ENCODE results near the gene IFRD2.
"Not testable (repeated sequence)": the region's sequence is repeated elsewhere in the genome, so short reads cannot be mapped to it uniquely, and the experiment has no call there.

Gene IFRD2

GRCh38 chr3:50324351-50325112 lies 32.3 kb upstream of the IFRD2 start:
- peak in 1 of 3 donors; percentile 44 for DNase-seq (ENCODE audit: low read depth in 3 of 3, low spot score in 1 of 3)

DNA sequence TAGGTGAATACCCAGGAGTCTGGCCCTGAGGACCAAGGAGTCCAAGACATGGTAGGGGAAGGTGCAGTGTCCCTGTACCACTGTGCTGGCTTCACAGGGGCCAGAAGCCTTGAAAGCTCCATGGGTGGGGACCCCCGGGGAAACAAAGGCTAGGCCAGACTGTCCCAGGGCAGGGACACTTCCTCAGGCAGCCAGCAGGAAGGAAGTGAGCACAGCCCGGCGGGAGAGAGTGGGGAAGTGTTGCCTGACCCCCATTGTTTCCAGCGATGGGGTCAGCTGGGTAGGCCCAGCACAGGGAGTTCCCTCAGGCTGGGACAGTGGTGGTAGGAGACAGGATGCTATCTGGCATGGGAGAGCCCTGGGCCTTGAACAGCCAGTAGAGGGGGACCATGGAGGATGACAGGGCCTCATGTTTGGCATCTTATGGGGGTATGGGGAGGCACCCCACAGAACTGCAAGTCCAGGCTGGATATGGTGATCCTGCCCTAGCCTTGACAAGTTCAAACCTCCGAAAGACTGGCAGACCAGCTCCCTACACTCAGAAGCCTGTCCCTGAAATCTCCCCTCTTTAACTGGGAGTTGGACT lies 31.5 kb upstream of the IFRD2 start:
- no peak for DNase-seq (ENCODE audit: low read depth in 3 of 3, low spot score in 1 of 3)

- DNase-seq (ENCODE audit: low read depth in 3 of 3, low spot score in 1 of 3) = no peak
Measured at GRCh38 chr3:50323092-50323600, 30.9 kb upstream of the IFRD2 start.

GRCh38 chr3:50322386-50323091 lies 30.3 kb upstream of the IFRD2 start, which contains the start of gene HYAL2:
HYAL2 (minus strand) TSS chr3:50322745; CDS start chr3:50320489, 2,256 bp downstream.
- no peak for DNase-seq (ENCODE audit: low read depth in 3 of 3, low spot score in 1 of 3)

GRCh38 chr3:50322115-50322385 lies 29.8 kb upstream of the IFRD2 start:
- no peak for DNase-seq (ENCODE audit: low read depth in 3 of 3, low spot score in 1 of 3)

- peak in 2 of 3 donors; percentile 55 to 65 for DNase-seq (ENCODE audit: low read depth in 3 of 3, low spot score in 1 of 3)
Measured at GRCh38 chr3:50321336-50322114, 29.3 kb upstream of the IFRD2 start.

GRCh38 chr3:50320853-50321335 lies 28.7 kb upstream of the IFRD2 start:
- DNase-seq (ENCODE audit: low read depth in 3 of 3, low spot score in 1 of 3) = peak in 2 of 3 donors; percentile 36 to 52

DNA sequence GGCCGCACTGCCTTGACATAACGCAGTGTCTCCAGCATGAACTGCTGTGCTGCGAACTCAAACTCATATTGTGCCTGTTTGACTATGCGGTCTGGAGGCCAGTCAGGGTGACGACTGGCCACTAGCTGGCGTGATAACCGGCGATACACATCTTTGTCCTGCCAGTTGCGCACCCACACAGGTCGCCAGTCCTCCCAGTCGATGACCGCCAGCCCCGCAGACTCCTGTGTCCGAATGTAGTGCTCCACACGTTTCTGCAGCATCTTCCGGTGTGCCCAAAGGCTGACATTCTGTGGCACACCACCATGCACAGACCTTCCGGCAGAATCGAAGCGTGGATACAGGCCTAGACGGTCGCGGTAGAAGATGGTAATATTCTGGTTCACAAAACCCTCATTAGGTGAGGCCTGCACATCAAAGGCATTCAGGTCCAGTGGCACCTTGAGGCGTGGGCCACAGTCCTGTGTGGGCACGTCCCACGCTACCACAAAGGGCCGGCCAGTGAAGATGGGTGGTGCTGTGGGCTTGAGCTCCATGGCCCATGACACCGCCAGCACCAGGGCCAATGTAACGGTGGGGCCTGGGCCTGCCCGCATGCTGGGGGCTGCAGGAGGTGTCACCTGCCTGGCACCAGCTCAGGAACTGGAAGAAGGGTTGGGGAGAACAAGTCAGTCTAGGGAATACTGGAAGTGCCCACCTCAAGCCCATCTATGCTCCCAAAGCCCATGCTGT lies 27.8 kb upstream of the IFRD2 start:
- no peak for DNase-seq (ENCODE audit: low read depth in 3 of 3, low spot score in 1 of 3)

DNA sequence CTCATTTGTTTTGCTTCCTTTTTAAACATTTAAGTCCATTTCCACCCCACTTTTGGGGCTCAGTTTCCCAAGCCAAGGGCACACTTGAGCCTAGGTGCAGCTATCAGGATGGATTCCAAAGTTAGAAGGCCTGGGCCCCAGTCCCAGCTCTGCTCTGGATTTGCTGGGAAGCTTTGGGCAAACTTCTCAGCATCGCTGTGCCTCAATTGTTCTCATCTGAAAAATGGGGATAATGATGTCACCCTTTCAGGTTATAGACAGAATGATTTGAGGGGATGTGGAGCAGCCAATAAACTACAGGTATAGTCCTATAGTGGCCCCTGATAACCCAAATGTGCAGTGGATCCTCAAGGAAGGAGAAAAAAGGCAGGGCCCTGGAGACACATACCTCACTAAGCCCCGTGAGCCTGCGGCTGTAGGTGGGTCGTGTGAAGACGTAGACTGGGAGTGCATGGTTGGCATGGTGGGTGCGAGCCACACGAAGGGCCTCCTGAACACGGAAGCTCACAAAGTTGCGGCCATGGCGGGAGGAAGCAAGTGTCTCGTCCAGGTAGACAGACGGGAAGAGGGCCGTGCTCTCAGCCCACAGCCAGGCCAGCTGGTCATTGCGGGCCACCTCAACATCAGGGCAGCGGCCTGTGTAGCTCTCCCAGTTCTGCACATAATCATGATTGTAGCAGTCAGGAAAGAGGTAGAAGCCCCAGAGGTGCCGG lies 27.1 kb upstream of the IFRD2 start:
- no peak for DNase-seq (ENCODE audit: low read depth in 3 of 3, low spot score in 1 of 3)

GRCh38 chr3:50318615-50319014 lies 26.4 kb upstream of the IFRD2 start:
- no peak for DNase-seq (ENCODE audit: low read depth in 3 of 3, low spot score in 1 of 3)

- no peak for DNase-seq (ENCODE audit: low read depth in 3 of 3, low spot score in 1 of 3)
Measured at GRCh38 chr3:50318163-50318562, 25.9 kb upstream of the IFRD2 start.

- DNase-seq (ENCODE audit: low read depth in 3 of 3, low spot score in 1 of 3) = no peak
Measured at GRCh38 chr3:50317300-50317699, 25.1 kb upstream of the IFRD2 start.

DNA sequence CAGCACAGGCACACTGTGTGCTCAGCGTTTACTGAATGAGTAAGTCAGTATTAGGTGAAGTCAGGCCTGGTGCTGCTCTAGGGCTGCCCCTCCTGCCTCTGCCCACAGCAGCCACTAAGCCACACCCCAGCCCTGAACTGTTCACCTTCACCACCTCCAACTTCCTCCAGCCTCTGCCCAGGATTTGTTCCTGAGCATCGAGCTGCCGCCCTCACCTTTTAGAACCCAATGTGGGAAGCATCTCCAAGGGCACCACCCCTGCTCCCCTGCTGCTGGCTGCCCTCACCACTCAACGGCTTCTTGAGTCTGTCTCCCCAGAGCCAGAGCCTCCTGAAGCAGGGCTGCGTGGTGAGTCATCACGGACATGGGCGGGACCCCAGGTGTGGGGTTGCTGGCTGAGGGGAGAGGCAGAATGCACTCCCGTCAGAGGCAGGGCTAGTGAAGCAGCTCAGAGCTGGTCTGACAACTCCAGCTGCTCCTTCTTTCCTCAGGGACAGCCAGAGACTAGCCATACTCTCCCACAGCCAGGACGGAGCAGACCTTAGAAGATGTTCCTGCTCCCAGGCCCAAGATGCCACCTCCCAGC lies 24.5 kb upstream of the IFRD2 start:
- DNase-seq (ENCODE audit: low read depth in 3 of 3, low spot score in 1 of 3) = peak in 1 of 3 donors; percentile 42

DNA sequence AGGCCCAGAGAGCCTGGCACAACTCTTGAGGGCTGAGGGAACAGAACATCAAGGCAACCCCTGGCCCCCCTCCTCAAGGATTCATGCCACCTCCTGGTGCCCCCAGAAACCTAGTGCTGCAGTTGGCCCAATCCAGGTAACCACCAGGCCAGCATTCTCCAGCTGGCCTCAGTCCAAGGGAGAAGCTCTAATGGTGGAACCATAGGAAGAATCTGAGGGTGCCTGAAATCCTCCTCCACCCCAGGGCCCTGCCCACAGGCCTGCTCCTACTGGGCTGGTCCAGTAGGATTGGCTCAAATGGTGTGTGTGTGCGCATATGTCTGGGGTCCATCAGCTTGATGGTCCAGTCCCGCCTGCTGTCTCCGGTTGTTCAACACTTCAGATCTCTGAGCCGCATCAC lies 22.6 kb upstream of the IFRD2 start:
- no peak for DNase-seq (ENCODE audit: low read depth in 3 of 3, low spot score in 1 of 3)

DNA sequence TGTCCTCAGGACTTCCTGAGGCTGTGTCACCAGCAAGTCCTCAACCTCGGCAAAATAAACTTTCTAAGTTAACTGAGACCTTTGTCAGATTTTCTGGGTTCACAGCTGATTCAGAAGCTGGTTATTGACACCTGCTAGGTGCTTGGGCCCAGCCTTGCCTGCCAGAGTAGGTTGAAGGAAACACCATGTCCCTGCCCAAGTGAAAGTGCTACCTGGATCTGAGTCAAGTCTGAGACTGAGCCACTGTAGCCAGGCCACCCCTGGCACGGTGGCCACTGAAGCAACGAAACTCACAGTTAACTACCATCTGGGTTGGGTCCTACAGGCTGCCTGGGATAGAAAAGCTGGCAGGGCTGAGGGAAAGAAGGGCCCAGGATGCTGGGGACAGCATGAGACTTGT lies 22.1 kb upstream of the IFRD2 start:
- DNase-seq (ENCODE audit: low read depth in 3 of 3, low spot score in 1 of 3) = no peak

GRCh38 chr3:50312041-50312440 lies 19.8 kb upstream of the IFRD2 start:
- not testable (repeated sequence) for DNase-seq (ENCODE audit: low read depth in 3 of 3, low spot score in 1 of 3)

GRCh38 chr3:50304601-50305000 lies 12.4 kb upstream of the IFRD2 start:
- DNase-seq (ENCODE audit: low read depth in 3 of 3, low spot score in 1 of 3) = no peak

DNA sequence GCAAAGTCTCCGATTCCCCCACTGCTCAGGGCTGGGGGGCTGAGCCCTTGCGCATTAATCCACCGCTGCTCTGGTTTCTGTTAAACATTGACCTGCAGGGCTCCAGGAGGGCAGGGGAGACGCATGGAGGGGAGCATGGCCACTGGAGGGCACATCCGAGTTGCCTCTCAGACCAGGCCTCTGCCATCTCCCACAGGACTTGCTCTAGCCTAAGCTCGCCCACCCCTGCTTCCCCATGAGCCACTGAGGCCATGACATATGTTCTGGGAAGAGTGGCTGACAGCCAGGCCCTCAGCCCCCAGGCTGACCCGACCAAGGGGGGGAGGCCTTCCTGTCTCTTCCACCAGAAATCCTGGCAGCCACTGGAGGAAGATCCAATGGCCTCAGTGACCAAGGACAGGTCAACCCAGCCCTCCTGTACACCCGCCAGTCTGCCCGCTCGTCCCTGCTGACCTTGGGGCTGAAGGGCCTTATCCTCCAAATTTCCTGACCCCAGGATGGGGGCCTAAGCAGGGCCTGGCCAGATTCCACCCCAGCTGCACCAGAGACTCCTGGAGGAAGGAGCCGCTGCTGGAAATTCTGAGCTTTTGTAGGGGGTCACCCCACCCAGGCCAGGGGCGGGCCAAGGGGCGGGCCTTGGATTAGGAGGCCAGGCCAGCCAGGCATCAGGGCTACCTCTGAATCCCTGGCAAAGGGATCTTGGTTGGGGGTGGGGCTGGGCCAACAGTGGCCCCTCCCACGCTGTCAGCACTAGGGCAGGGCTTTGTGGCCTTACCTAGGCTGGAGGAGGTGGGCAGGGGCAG lies 11.0 kb upstream of the IFRD2 start, which contains the start of gene HYAL1:
Gene HYAL1, minus strand, starts transcription at position 562 of the 803 bp plus-strand sequence. CDS start 618 bp downstream, outside the sequence.
- DNase-seq (ENCODE audit: low read depth in 3 of 3, low spot score in 1 of 3) = no peak

Data from stimulated activated CD4-positive, alpha-beta T cell treated with anti-CD3 and anti-CD28 coated beads, TNF-alpha, amount 100 ng/mL, for 1 hour (primary cell).